ENCODE measurements around the gene KDM4C.

DNA sequence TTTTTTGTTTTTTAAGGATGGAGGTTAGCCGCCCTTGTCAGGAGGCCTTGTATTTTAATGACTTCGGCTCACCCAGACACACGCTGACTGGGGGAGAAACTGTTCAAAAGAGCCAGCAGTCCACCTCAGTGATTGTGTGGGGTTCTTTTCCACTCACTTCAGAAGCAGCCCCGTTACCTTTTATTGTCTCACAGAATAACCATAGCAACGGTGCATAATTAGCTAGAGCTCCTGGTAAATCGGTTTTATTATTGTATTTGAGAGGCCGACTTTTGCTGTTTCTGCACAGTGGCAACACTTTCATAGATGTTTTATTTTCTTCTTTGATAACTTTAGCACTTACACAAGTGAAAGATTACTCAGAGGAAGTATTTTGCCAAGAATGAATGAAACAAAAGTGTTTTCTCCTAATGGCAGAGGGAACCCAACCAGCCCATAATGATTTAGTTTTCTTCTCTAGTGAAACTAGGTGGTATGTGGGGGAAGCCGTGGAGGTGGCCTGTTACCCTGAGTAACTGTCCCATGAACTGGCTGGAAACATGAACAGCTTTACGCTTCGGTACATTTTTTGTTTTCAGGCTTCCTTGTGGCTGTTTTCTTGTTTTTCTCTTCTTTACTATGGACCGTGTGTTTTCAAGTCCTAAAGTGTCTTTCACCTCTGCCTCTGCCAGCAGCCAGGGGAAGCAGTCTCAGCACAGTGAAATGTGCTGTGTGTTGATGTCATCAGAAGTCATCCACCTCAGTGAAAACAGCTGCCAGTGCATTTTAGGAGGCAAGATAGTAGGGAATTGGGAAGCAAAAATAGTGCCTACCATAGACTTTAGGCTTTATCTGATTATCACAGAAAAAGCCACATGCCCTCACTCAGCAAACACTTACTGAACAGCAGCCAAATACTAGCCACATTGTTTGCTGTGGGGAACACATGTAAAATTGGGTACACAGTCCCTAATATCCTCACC, 414.7 kb downstream of the KDM4C start:
- TF ChIP-seq TAF1 (IDR thresholded peaks at IDR 0.05; ENCODE audit: low read depth) (no peak), RAD21 (IDR thresholded peaks at IDR 0.05; ENCODE audit: low read depth) (no peak), CEBPB (IDR thresholded peaks at IDR 0.05) (no peak), EP300 (IDR thresholded peaks at IDR 0.05; ENCODE audit: borderline replicate concordance) (no peak), TCF12 (IDR thresholded peaks at IDR 0.05; ENCODE audit: low read depth) (no peak), YY1 (IDR thresholded peaks at IDR 0.05; ENCODE audit: low read depth) (no peak), ZBTB7A (IDR thresholded peaks at IDR 0.05; ENCODE audit: low read depth) (no peak)
- TF ChIP-seq, protein P1, sequence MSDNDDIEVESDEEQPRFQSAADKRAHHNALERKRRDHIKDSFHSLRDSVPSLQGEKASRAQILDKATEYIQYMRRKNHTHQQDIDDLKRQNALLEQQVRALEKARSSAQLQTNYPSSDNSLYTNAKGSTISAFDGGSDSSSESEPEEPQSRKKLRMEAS (IDR thresholded peaks at IDR 0.05): no peak
- TF ChIP-seq, protein P2, sequence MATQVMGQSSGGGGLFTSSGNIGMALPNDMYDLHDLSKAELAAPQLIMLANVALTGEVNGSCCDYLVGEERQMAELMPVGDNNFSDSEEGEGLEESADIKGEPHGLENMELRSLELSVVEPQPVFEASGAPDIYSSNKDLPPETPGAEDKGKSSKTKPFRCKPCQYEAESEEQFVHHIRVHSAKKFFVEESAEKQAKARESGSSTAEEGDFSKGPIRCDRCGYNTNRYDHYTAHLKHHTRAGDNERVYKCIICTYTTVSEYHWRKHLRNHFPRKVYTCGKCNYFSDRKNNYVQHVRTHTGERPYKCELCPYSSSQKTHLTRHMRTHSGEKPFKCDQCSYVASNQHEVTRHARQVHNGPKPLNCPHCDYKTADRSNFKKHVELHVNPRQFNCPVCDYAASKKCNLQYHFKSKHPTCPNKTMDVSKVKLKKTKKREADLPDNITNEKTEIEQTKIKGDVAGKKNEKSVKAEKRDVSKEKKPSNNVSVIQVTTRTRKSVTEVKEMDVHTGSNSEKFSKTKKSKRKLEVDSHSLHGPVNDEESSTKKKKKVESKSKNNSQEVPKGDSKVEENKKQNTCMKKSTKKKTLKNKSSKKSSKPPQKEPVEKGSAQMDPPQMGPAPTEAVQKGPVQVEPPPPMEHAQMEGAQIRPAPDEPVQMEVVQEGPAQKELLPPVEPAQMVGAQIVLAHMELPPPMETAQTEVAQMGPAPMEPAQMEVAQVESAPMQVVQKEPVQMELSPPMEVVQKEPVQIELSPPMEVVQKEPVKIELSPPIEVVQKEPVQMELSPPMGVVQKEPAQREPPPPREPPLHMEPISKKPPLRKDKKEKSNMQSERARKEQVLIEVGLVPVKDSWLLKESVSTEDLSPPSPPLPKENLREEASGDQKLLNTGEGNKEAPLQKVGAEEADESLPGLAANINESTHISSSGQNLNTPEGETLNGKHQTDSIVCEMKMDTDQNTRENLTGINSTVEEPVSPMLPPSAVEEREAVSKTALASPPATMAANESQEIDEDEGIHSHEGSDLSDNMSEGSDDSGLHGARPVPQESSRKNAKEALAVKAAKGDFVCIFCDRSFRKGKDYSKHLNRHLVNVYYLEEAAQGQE (IDR thresholded peaks at IDR 0.05; ENCODE audit: low read depth): no peak
- TF ChIP-seq, protein P3, sequence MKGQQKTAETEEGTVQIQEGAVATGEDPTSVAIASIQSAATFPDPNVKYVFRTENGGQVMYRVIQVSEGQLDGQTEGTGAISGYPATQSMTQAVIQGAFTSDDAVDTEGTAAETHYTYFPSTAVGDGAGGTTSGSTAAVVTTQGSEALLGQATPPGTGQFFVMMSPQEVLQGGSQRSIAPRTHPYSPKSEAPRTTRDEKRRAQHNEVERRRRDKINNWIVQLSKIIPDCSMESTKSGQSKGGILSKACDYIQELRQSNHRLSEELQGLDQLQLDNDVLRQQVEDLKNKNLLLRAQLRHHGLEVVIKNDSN (IDR thresholded peaks at IDR 0.05): no peak
